ENCODE measurements around the gene RAD9A. TPM values are rescaled to one million over a fixed set of nuclear protein-coding genes. Genes with fewer than 3 reads are reported as not detected.
A peak's percentile ranks its signal among the peaks of the same experiment; 100 is the strongest.

The RAD9A gene
- total and polyA plus RNA-seq, 2 of the 4 experiments (the other 2 are of a cell fraction), result 2.0 to 10.3 TPM

- peaks cover 47% of the 10 kb centered on the region for H3K36me3 ChIP-seq (ENCODE audit: control insufficient read depth, insufficient read depth, low read length)
- no peak overlapping the region for H2BK20ac ChIP-seq (ENCODE audit: low read depth, low read length)
- no peak overlapping the region for H3K14ac ChIP-seq (replicated peaks; ENCODE audit: low read depth, low read length)
- H2AK5ac ChIP-seq (ENCODE audit: low read depth, low read length), result no peak overlapping the region
- H3K23ac ChIP-seq (ENCODE audit: low read depth, low read length), result no peak overlapping the region
- H3K9me3 ChIP-seq (ENCODE audit: control insufficient read depth, insufficient read depth, low read length), result no peaks in the 10 kb centered on the region
- H3K4me2 ChIP-seq (ENCODE audit: low read depth, low read length), result no peak overlapping the region
- H3K4me3 ChIP-seq (ENCODE audit: insufficient read depth, low read depth, low read length), result no peak overlapping the region
- H3K9me1 ChIP-seq (ENCODE audit: insufficient read depth, low read length), result peaks cover 1% of the 10 kb centered on the region; the same call in 1 of the 2 replicates
- H3K27me3 ChIP-seq (ENCODE audit: control insufficient read depth, insufficient read depth, low read length), result no peaks in the 10 kb centered on the region
- intact Hi-C loops (cut with micrococcal nuclease), result no loop called here
- POLR2A ChIA-PET (ENCODE audit: unreplicated experiment), result no interaction called here
- no peak overlapping the region for H3K56ac ChIP-seq (ENCODE audit: extremely low read depth, insufficient read depth, low read length)
- H4K8ac ChIP-seq (ENCODE audit: low read depth in 2 of 2, low read length in 2 of 2), result no peak overlapping the region
- H2BK120ac ChIP-seq (ENCODE audit: low read depth, low read length), result no peak overlapping the region
- H3K4ac ChIP-seq (ENCODE audit: low read depth, low read length), result no peak overlapping the region
- ATAC-seq (ENCODE audit: low read depth) (no peak), DNase-seq (no peak)
- no peaks in the 10 kb centered on the region; the same call in none of the 2 replicates for H4K20me1 ChIP-seq (ENCODE audit: insufficient read depth, low read length)
- H2AFZ ChIP-seq (replicated peaks; ENCODE audit: low read length, poor library complexity), result no peak overlapping the region
- dilution Hi-C loops (cut with HindIII; ENCODE audit: low sequenced_read_pairs, unreplicated experiment), result no loop called here
- CTCF ChIA-PET, result no interaction called here
- no TSS peak for BruUV-seq (replicated peaks)
- no peak overlapping the region for H3K27ac ChIP-seq (ENCODE audit: insufficient read depth, low read length)
- H4K5ac ChIP-seq (ENCODE audit: low read depth, low read length), result no peak overlapping the region
- H3K18ac ChIP-seq (ENCODE audit: low read depth, low read length), result no peak overlapping the region
- in situ Hi-C loops (cut with MboI; ENCODE audit: low sequenced_read_pairs), result no loop called here
- no peaks in the 10 kb centered on the region for H3K4me1 ChIP-seq (ENCODE audit: control insufficient read depth, insufficient read depth, low read length)
- peak overlapping the region; percentile 61 for H2AK9ac ChIP-seq (replicated peaks; ENCODE audit: low read depth, low read length, poor library complexity)
- H2BK15ac ChIP-seq (ENCODE audit: low read depth, low read length), result no peak overlapping the region
- peaks cover 2 to 12% of the 10 kb centered on the region in 2 experiments for H3K79me1 ChIP-seq (ENCODE audit: low read depth in 1 of 2, low read length in 2 of 2)
- H2BK5ac ChIP-seq (ENCODE audit: low read depth, low read length, poor library complexity, severe bottlenecking), result no peak overlapping the region
- no peak for TF ChIP-seq MXI1 (IDR thresholded peaks at IDR 0.05; ENCODE audit: borderline replicate concordance, low read depth, low read length)
- TF ChIP-seq CTCF (conservative IDR thresholded peaks at IDR 0.05; ENCODE audit: low read depth, low read length), result no peak
- no peak for TF ChIP-seq FOS (IDR thresholded peaks at IDR 0.05; ENCODE audit: low read depth, low read length)
- TF ChIP-seq USF2 (IDR thresholded peaks at IDR 0.05; ENCODE audit: low read depth, low read length), result no peak
- no peak for TF ChIP-seq SMC3 (IDR thresholded peaks at IDR 0.05; ENCODE audit: low read depth, low read length)
- no peak for TF ChIP-seq BHLHE40 (IDR thresholded peaks at IDR 0.05; ENCODE audit: low read depth, low read length)
- TF ChIP-seq RCOR1 (IDR thresholded peaks at IDR 0.05; ENCODE audit: insufficient replicate concordance, low read length), result no peak
- TF ChIP-seq MAZ (IDR thresholded peaks at IDR 0.05; ENCODE audit: borderline replicate concordance, low read depth, low read length), result no peak
- TF ChIP-seq CEBPB (IDR thresholded peaks at IDR 0.05; ENCODE audit: low read depth, low read length), result no peak
- TF ChIP-seq CHD1 (IDR thresholded peaks at IDR 0.05; ENCODE audit: low read depth, low read length), result no peak
- no peak for TF ChIP-seq RAD21 (IDR thresholded peaks at IDR 0.05; ENCODE audit: low read length)
- TF ChIP-seq NFE2L2 (IDR thresholded peaks at IDR 0.05; ENCODE audit: low read depth, low read length), result no peak
- no peak for TF ChIP-seq ELK1 (IDR thresholded peaks at IDR 0.05; ENCODE audit: borderline replicate concordance, low read depth, low read length)
- TF ChIP-seq POLR2A (IDR thresholded peaks at IDR 0.05; ENCODE audit: low read depth, low read length), result no peak
- TF ChIP-seq RFX5 (IDR thresholded peaks at IDR 0.05; ENCODE audit: low read depth, low read length), result no peak
- no peak for TF ChIP-seq MAFK (IDR thresholded peaks at IDR 0.05; ENCODE audit: low read depth, low read length)
- no peak overlapping the region for H3K9ac ChIP-seq (ENCODE audit: low read depth, low read length)
- 91% methylated on average over 7 of the region's 23 CpGs; no CpG with 5 or more reads in 1 of the 2 experiments for WGBS, 2 experiments (ENCODE audit: extremely low coverage in 2 of 2, insufficient read length in 1 of 2)
- H4K91ac ChIP-seq (ENCODE audit: insufficient read depth, low read depth, low read length), result no peak overlapping the region
These were observed 42.7 kb downstream of the RAD9A start for GRCh38 chr11:67434395-67434881.
